Tibial nerve (tissue), 3 donors: ENCODE data around the gene RIMS3.

Experiments used
- CTCF ChIP-seq, 5 experiments: fragments of 200-600 bp in 3 of 5; fragments of 450-650 bp in 2 of 5; sonication (generic) in 3 of 5; IDR thresholded peaks; one replicate each; pipeline ENCODE4 v1.5.1; 2016 to 2019; ENCODE audit warnings: antibody characterized with exemption in 5 of 5, mild to moderate bottlenecking in 3 of 5, moderate library complexity in 2 of 5
- POLR2A ChIP-seq, 2 donors: fragments of 450-650 bp; IDR thresholded peaks; one replicate each; pipeline ENCODE4 v1.6.1; 2017; ENCODE audit warnings: antibody characterized with exemption in 2 of 2, mild to moderate bottlenecking in 2 of 2, moderate library complexity in 2 of 2

DNA sequence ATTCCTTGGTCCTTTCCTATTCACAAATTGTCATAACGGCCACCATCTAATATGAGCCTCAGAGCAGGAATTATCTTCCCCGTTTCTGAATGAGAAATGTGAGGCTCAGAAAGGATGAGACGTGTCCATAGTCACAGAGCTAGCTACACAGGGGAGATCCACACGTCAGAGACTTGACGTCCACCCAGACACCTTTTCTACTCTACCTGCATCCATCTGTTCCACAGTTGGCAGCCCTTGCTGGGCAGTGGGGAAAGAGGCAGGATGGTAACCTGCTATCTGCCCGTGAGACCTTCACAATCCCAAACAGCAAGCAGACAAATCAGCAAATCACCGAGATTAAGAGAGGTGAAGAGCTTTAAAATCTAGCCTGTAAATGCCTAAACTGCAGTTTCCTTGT lies 8.4 kb downstream of the RIMS3 start:
- TF ChIP-seq POLR2A (IDR thresholded peaks at IDR 0.05) = no peak
- TF ChIP-seq CTCF (IDR thresholded peaks at IDR 0.05) = no peak
